PC-3 (cell line): Measurements from ENCODE around the gene MYO3B. TPM values are rescaled to one million over a fixed set of nuclear protein-coding genes. Genes with fewer than 3 reads are reported as not detected.

Experiments
- ATAC-seq: fragments of 200-7000 bp; cut with Tn5 transposase; 2 replicates; pipeline ENCODE4 v1.9.1; 2020; ENCODE audit warnings: mild to moderate bottlenecking, moderate library complexity
- BruUV-seq: library from RNA; stranded (reverse); fragments of 400-500 nt; replicated peaks from 2 replicates; lab custom pipeline; 2021; lab: Mats Ljungman, UMichigan
- CTCF ChIA-PET: fragments of 300-600 bp; sonication (Branson Sonifier 250); formaldehyde crosslinking; loops from one replicate; lab custom pipeline; 2022; ENCODE audit warnings: antibody characterized with exemption; lab: Charles Lee
- POLR2A ChIA-PET: fragments of 300-600 bp; sonication (Branson Sonifier 250); formaldehyde crosslinking; loops from one replicate; lab custom pipeline; 2022; ENCODE audit warnings: antibody characterized with exemption; ENCODE audit not compliant: unreplicated experiment; lab: Charles Lee
- DNase-seq: peaks from one replicate; pipeline ENCODE4 v3.0.0-alpha.2; 2015
- H2AFZ ChIP-seq: fragments of 300-600 bp; sonication (generic); 2 replicates; pipeline ENCODE4 v1.6.0; 2016; ENCODE audit warnings: antibody characterized with exemption, low read length
- H3F3A ChIP-seq: fragments of 300-600 bp; sonication (generic); one replicate; pipeline ENCODE4 v1.6.0; 2017; ENCODE audit warnings: antibody characterized with exemption, low read length, control low read depth, mild to moderate bottlenecking; ENCODE audit not compliant: unreplicated experiment
- H3K27ac ChIP-seq: fragments of 300-600 bp; sonication (generic); 2 replicates; pipeline ENCODE4 v1.5.1; 2016; ENCODE audit warnings: mild to moderate bottlenecking, low read length
- H3K27me3 ChIP-seq: fragments of 300-600 bp; sonication (generic); 2 replicates; pipeline ENCODE4 v1.6.1; 2016; ENCODE audit warnings: low read length, mixed read lengths
- H3K36me3 ChIP-seq: fragments of 300-600 bp; sonication (generic); 2 replicates; pipeline ENCODE4 v1.6.1; 2016; ENCODE audit warnings: low read depth, mixed run types, low read length, mixed read lengths
- H3K4me1 ChIP-seq: fragments of 300-600 bp; sonication (generic); 2 replicates; pipeline ENCODE4 v1.5.1; 2016; ENCODE audit warnings: low read length; ENCODE audit not compliant: insufficient read depth
- H3K4me2 ChIP-seq: fragments of 300-600 bp; sonication (generic); 2 replicates; pipeline ENCODE4 v1.6.0; 2016; ENCODE audit warnings: low read length
- H3K4me3 ChIP-seq: fragments of 300-600 bp; sonication (generic); 2 replicates; pipeline ENCODE4 v1.5.1; 2016; ENCODE audit warnings: mild to moderate bottlenecking, low read length, mixed read lengths
- H3K79me2 ChIP-seq: fragments of 300-600 bp; sonication (generic); 2 replicates; pipeline ENCODE4 v1.6.1; 2017; ENCODE audit warnings: low read length, mixed read lengths
- H3K9ac ChIP-seq: fragments of 300-600 bp; sonication (generic); 2 replicates; pipeline ENCODE4 v1.6.0; 2016; ENCODE audit warnings: mild to moderate bottlenecking, low read length
- H3K9me2 ChIP-seq: fragments of 300-600 bp; sonication (generic); replicated peaks from 2 replicates; pipeline ENCODE4 v1.6.1; 2016; ENCODE audit warnings: mixed run types, low read length, mixed read lengths
- H3K9me3 ChIP-seq: fragments of 300-600 bp; sonication (generic); 2 replicates; pipeline ENCODE4 v1.6.1; 2016; ENCODE audit warnings: low read length, mixed read lengths
- H4K20me1 ChIP-seq: fragments of 300-600 bp; sonication (generic); 2 replicates; pipeline ENCODE4 v1.6.1; 2016; ENCODE audit warnings: low read length, mixed read lengths
- CTCF ChIP-seq: fragments of 300-600 bp; sonication (generic); conservative IDR thresholded peaks from 2 replicates; pipeline ENCODE4 v1.5.1; 2017; ENCODE audit warnings: antibody characterized with exemption, low read depth, mild to moderate bottlenecking, low read length
- EZH2 ChIP-seq: fragments of 300-600 bp; sonication (generic); IDR thresholded peaks from one replicate; pipeline ENCODE4 v1.6.1; 2017; ENCODE audit warnings: antibody characterized with exemption, mild to moderate bottlenecking, low read length; ENCODE audit not compliant: unreplicated experiment
- EZH2phosphoT487 ChIP-seq: fragments of 300-600 bp; sonication (generic); IDR thresholded peaks from 2 replicates; pipeline ENCODE4 v1.6.1; 2018; ENCODE audit warnings: mild to moderate bottlenecking, antibody characterized with exemption, low read length, borderline replicate concordance
- intact Hi-C: fragments of 100-400 bp; cut with micrococcal nuclease; formaldehyde crosslinking; loops from 2 replicates; pipeline ENCODE4 v1.9.0; 2023
- total RNA-seq: library from RNA; depleted of rRNA; stranded (reverse); fragments of >200 nt; gene quantifications from 2 replicates; pipeline ENCODE4 v1.2.3, GENCODE V29; 2014

MYO3B gene
- total RNA-seq, 1 experiment from 2014 or later, result 1.1 TPM

GRCh38 chr2:170492010-170492409, 314.1 kb downstream of the MYO3B start:
- Histone ChIP-seq H4K20me1 (no peaks in the 10 kb centered on the region), H2AFZ (no peak overlapping the region), H3K4me1 (peaks cover 5% of the 10 kb centered on the region; the same call in 1 of the 2 replicates), H3K27me3 (no peaks in the 10 kb centered on the region), H3K9ac (no peak overlapping the region), H3K9me3 (no peaks in the 10 kb centered on the region), H3F3A (no peaks in the 10 kb centered on the region), H3K4me2 (no peak overlapping the region), H3K79me2 (no peaks in the 10 kb centered on the region), H3K36me3 (no peaks in the 10 kb centered on the region), H3K4me3 (no peak overlapping the region), H3K27ac (no peak overlapping the region), H3K9me2 (no peaks in the 10 kb centered on the region)
- intact Hi-C loops, result loop anchor here (10.0 kb wide), 1 partner anchor 213 kb away; no protein-coding TSS in a partner anchor
- ChIA-PET POLR2A (no interaction called here), CTCF (no interaction called here)
- ATAC-seq (no peak), DNase-seq (no peak)
- TF ChIP-seq EZH2phosphoT487 (no peak), CTCF (no peak), EZH2 (no peak)
- no TSS peak for BruUV-seq

DNA sequence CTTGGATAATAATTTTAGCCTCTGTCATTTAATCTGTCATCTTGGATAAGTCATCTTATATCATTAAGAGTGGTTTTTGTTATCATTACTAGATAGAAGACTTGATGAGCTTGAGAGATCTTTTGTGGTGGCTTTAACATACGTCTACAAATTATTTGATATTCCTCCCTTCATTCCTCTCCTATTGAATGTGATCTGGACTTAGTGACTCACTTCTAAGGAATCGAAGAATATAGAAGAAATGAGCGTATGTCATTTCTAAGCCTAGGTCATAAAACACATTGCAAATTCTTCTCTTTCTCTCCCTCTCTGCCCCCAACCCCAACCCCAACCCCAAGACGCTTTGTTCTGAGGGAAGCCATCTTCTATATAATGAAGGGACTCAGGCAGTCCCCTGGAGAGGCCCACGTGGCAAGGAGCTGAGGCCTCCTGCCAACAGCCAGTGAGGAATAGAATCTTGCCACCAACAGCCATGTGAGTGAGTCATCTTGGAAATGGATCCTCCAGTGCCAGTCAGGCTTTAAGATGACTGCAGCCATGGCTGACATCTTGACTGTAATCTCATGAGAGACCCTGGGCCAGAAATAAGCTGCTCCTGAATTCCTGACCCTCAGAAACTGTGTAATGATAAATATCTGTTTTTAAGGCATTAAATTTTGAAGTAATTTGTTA, 315.6 kb downstream of the MYO3B start:
- intact Hi-C loops, result loop anchor here (10.0 kb wide), 1 partner anchor 211 kb away; no protein-coding TSS in a partner anchor
- no TSS peak for BruUV-seq
- CTCF ChIA-PET, result no interaction called here

More for the DNA sequence above, 315.6 kb downstream of the MYO3B start:
- ATAC-seq (no peak; the same call in 1 of the 2 replicates), DNase-seq (peak; percentile 59)
- peaks cover 9% of the 10 kb centered on the region; the same call in 1 of the 2 replicates for H3K4me1 ChIP-seq
- POLR2A ChIA-PET, result no interaction called here
- H3K27me3 ChIP-seq, result no peaks in the 10 kb centered on the region
- no peaks in the 10 kb centered on the region for H3F3A ChIP-seq
- H3K4me3 ChIP-seq, result no peak overlapping the region
- no peaks in the 10 kb centered on the region for H3K9me2 ChIP-seq
- peak overlapping the region; percentile 22; the same call in 1 of the 2 replicates for H2AFZ ChIP-seq
- H3K27ac ChIP-seq, result no peak overlapping the region
- no peak overlapping the region for H3K9ac ChIP-seq
- H3K36me3 ChIP-seq, result no peaks in the 10 kb centered on the region
- H3K9me3 ChIP-seq, result no peaks in the 10 kb centered on the region
- H3K79me2 ChIP-seq, result no peaks in the 10 kb centered on the region
- TF ChIP-seq EZH2, result no peak
- TF ChIP-seq EZH2phosphoT487, result no peak
- no peak for TF ChIP-seq CTCF
- no peaks in the 10 kb centered on the region for H4K20me1 ChIP-seq
- no peak overlapping the region for H3K4me2 ChIP-seq
